Stimulated activated CD8-positive, alpha-beta memory T cell treated with anti-CD3 and anti-CD28 coated beads, Interleukin-12 subunit alpha, Interleukin-12 subunit beta, amount 100 ng/mL, for 24 hours (primary cell): Measurements from ENCODE around the gene KIAA0513.

Experiments
- DNase-seq: peaks from one replicate; pipeline ENCODE4 v3.0.0-alpha.2; 2020; ENCODE audit errors: extremely low read depth

The KIAA0513 gene

GRCh38 chr16:85004587-85005205 is 22.9 kb upstream of the KIAA0513 start:
- DNase-seq, result no peak

DNA sequence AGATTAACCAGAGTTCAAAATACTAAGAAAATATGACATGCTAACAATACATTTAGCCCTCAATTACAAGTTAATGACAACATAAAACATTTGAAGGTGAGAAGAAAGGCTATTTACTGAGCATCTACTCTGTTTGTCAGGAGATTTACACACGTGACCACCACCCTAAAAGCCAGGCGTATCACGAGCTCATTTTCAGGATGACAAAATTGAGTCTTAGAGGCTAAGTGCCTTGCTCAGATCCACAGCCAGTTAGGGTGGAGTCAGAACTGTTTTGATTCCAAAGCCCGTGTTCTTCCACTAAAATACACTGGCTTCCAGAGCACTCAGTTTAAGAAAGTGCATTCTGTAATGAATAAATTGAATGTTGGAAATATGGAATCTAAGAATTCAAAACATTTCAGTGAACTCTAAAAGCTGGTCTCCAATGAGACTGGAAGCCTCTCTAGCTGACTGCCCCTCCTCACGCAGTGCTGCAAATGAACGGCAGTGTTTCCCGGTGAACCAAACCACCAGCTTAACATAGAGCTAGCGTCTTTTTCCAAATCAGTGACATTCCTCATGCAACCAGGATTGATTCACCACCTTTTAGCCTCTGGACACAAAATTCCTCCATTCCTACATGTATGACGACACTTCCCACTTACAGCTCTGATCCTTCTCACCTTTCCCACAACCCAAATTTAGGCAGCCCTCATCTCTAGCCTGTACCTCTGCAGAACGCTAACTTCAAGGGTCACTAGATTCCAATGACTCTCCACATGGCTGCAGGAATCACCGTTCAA is 22.1 kb upstream of the KIAA0513 start:
- DNase-seq, result no peak

- no peak for DNase-seq
These were observed 21.0 kb upstream of the KIAA0513 start for GRCh38 chr16:85006639-85007038.

DNA sequence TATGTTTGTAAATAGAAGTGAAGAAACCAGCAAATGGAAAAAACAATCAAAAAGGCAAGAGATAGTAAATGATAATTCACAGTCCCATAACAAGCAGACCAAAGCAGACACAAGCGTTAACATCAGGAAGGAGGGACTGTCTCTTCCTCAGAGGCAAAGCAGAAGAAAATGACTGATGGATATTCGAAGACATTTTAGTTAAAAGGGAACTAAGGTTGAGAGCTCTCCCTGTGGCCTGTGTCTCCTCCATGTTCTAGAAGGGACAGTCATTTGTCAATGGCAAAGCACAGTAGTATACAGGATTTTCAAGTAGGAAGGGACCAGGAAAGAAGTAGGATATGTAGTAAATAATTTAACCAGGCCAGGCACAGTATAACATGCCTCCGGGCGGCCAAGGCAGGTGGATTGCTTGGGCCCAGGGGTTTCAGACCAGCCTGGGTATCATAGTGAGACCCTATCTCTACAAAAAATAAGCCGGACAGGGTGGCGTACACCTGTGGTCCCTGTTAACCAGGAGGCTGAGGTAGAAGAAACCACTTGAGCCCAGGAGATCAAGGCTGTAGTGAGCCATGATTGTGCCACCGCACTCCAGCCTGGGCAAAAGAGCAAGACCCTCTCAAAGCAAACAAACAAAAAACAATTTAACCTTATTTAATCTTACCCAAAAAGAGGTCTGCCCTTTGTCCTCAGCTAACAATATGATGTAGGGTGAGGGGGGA is 19.9 kb upstream of the KIAA0513 start:
- no peak for DNase-seq

- no peak for DNase-seq
These were observed 19.3 kb upstream of the KIAA0513 start for GRCh38 chr16:85008271-85008670.

DNA sequence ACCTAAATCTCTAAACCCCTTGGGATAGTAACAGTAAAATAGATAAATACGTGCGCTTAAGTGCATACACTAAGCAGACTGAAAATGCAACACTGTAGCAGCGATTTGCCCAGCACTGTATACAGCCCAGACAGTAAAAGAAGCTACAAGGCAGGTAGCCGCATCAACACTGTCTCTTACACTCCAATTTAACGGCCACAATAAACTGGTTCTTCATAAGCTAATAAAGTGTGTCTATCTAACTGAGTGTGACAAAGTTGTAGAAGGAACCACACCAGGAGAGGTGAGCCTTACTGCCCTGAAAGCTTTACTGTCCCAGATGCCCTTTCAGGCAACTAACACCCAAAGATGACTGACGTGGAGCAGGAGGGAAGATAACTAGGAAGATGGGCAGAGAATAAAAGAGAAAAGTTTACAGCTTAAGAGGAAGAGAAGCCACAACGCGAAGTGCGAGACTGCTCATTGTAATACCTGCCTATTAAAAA is 17.1 kb upstream of the KIAA0513 start:
- DNase-seq, result no peak

GRCh38 chr16:85010931-85011845 is 16.4 kb upstream of the KIAA0513 start, which contains the start of gene ZDHHC7:
TSS of gene ZDHHC7 (minus strand) at chr16:85011535. CDS start at chr16:84990618, 20,917 bp downstream.
- peak; percentile 62 for DNase-seq

- DNase-seq, result no peak
These were observed 15.7 kb upstream of the KIAA0513 start for GRCh38 chr16:85011846-85012284.

GRCh38 chr16:85014311-85014710 is 13.3 kb upstream of the KIAA0513 start:
- DNase-seq, result no peak

DNA sequence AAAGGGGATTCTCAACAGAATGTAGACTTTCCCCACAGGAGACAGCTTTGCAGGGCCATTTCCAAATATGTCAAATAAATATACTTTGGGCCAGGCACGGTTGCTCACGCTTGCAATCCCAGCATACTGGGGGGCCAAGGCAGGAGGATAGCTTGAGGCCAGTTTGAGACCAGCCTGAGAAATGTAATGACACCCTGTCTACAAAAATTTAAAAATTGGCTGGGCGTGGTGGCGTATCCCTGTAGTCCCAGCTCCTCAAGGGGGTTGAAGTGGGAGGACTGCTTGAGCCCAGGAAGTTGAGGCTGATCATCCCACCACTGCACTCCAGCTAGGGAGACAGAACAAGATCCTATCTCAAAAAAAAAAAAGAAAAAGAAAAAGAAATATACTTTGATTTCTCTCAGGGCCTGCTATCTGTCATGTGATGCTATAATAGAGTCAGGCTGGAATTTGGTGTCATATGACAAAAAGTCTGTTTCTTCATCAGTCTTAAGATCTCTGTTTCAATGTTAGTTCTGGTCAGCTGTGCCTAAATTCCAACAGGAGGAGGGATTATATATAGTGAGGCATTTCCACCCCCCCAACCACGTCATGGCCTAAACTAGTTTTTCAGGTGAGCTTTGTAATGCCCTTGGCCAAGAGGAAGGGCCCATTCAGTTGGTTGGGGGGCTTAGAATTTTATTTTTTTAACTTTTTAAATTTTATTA is 12.0 kb upstream of the KIAA0513 start:
- DNase-seq, result no peak

- no peak for DNase-seq
These were observed 10.4 kb upstream of the KIAA0513 start for GRCh38 chr16:85017151-85017550.

DNA sequence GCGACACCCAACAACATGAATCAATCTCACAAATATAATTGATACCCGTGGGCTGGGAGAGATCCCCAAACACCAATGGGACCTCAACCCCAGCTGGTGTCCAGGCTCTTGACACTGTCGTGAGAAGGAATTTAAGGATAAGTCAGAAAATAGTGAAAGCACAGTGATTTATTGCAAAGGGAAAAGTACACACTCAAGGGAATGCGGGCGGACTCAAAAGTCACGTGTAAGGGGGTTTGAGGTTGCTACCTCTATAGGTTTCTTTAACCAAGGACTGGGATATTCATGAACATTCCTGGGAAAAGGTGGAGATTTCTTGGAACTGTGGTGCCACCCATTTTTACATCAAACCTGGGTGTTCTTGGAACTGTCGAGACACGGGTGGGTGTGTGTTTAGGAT is 10.0 kb upstream of the KIAA0513 start:
- no peak for DNase-seq

GRCh38 chr16:85018529-85019236 is 8.9 kb upstream of the KIAA0513 start:
- no peak for DNase-seq

DNA sequence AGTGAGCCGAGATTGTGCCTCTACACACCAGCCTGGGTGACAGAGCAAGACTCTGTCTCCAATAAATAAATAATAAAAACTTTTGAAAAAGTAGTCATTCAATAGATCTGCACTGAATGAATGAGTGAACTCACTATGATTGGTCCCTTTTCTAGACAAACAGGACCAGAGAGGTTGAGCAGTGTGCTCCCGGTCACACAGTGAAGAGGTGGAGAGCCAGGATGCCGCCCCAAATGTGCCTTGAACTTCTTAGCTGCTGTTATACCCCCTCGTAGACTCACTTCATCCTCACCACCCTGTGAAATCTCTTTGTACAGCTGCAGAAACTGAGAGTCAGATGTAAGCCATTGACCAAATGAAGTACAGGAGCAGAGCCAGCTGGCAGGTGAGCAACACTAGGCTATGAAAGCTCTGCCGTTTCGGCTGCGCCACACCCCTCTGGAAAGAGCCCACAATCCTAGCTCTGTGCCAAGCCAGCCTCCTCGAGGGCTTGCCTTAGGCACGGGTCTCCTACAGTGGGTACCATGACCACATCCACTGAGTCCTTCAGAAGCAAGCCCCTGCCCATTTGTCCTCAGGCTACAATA is 7.8 kb upstream of the KIAA0513 start:
- no peak for DNase-seq

DNA sequence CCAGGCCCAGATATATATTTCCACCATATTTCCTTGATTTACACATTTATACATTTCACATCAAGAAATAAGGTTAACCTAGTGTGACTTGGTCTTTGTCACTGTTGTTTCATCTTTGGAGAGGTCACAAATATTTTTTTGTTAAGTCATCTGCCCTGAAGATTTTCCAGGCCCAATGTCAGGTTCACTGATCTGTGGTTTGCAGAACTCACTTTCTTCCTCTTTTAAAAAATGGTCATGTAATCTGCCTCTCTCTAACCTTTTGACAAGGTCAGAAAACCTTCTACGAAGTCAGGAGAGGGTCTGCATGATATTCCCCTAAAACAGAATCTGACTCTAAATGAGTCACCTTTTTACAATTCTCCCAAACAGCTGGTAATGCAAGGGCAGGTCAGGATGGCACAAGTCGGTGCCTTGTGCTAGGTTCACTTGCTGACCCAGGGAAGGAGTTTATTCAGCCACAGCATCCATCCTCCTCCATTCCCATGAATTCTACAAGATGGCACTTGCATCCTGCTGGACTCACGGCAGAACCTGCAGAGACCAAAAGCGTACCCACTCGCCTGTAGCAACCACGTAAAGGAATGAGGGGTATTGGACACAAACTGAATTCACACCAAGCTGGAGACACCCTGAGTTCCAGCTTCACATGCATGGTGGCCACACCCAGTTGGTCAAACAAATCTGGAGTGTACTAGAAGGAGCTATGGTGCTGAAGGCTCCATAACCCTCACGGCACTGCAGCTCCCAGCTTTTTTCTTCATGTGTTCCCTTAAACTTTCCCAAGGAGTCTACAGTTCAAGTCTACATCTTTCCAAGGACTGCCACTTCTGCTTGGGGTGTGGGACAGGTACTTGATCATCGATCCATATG is 1.6 kb upstream of the KIAA0513 start:
- DNase-seq, result no peak

GRCh38 chr16:85026703-85027102 is 892 bp upstream of the KIAA0513 start:
- DNase-seq, result no peak

GRCh38 chr16:85027958-85028684 is 526 bp downstream of the KIAA0513 start:
- DNase-seq, result no peak
